Omental fat pad (tissue), 4 donors: ENCODE data around the gene CABLES2. TPM values are rescaled to one million over a fixed set of nuclear protein-coding genes. Genes with fewer than 3 reads are reported as not detected.

Experiments used
- ATAC-seq: fragments of 150-250 bp; one replicate; pipeline ENCODE4 v1.9.1; 2016; ENCODE audit warnings: mild to moderate bottlenecking, moderate library complexity; ENCODE audit not compliant: low FRiP score
- DNase-seq: peaks from one replicate; pipeline ENCODE4 v3.0.0-alpha.2; 2019; ENCODE audit warnings: low spot score
- total RNA-seq, 4 donors: library from RNA; depleted of rRNA; stranded (reverse); fragments of >200 nt; gene quantifications; one replicate each; pipeline ENCODE4 v1.1.0, GENCODE V29; 2016
- TF ChIP-seq, protein P1 (sequence below), 3 donors: fragments of 450-650 bp; IDR thresholded peaks; one replicate each; pipeline ENCODE4 v1.5.1; 2016 to 2017; ENCODE audit warnings: antibody characterized with exemption in 3 of 3, mild to moderate bottlenecking in 3 of 3, moderate library complexity in 2 of 3

Gene CABLES2
- total RNA-seq, 4 donors from 2014 or later: 1.5 to 2.8 (median 2.5) TPM

DNA sequence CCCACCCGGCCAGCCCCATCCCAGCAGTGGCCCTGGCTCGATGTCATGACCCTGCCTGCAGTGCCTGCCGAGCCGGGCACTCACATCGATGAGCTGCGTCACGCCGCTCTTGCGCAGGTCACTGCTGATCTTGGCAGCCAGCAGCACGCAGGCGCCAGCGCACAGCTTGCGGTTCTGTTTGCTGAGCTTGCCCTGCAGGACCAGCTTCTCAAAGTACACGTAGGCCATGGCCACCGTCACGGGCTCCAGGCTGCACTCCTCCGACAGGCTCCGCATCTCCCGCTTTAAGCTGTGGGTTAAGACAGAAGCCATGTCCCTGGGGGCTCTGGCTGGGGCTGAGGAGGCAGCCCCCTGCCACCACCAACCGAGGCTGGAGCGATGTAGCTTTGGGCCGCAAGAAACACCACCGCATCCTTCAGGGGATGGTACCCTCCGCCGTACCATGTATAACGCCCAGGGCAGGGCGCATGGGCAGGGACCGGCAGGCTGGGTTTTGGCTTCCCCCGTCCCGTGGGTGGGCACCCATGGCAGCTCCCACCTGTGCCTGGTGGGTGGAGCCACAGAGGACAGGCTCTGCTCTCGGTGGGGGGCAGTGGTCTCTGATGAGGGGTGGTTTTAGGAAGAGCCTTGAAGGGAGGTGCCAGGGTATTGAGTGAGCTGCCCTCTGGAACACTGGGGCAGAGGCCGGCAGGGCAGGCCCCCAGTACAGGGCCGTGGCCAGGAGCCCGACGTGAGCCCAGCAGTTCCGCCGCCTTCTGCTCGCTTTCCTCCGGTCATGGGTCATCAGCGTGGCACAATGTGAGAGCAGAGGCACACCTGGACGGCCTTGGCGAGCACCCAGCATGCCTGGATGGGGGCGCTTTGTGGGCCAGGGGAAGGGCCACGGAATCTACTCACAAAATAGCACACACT, 15.7 kb downstream of the CABLES2 start:
- DNase-seq: no peak
- ATAC-seq: no peak
- TF ChIP-seq, protein P1, sequence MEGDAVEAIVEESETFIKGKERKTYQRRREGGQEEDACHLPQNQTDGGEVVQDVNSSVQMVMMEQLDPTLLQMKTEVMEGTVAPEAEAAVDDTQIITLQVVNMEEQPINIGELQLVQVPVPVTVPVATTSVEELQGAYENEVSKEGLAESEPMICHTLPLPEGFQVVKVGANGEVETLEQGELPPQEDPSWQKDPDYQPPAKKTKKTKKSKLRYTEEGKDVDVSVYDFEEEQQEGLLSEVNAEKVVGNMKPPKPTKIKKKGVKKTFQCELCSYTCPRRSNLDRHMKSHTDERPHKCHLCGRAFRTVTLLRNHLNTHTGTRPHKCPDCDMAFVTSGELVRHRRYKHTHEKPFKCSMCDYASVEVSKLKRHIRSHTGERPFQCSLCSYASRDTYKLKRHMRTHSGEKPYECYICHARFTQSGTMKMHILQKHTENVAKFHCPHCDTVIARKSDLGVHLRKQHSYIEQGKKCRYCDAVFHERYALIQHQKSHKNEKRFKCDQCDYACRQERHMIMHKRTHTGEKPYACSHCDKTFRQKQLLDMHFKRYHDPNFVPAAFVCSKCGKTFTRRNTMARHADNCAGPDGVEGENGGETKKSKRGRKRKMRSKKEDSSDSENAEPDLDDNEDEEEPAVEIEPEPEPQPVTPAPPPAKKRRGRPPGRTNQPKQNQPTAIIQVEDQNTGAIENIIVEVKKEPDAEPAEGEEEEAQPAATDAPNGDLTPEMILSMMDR (IDR thresholded peaks at IDR 0.05): no peak

DNA sequence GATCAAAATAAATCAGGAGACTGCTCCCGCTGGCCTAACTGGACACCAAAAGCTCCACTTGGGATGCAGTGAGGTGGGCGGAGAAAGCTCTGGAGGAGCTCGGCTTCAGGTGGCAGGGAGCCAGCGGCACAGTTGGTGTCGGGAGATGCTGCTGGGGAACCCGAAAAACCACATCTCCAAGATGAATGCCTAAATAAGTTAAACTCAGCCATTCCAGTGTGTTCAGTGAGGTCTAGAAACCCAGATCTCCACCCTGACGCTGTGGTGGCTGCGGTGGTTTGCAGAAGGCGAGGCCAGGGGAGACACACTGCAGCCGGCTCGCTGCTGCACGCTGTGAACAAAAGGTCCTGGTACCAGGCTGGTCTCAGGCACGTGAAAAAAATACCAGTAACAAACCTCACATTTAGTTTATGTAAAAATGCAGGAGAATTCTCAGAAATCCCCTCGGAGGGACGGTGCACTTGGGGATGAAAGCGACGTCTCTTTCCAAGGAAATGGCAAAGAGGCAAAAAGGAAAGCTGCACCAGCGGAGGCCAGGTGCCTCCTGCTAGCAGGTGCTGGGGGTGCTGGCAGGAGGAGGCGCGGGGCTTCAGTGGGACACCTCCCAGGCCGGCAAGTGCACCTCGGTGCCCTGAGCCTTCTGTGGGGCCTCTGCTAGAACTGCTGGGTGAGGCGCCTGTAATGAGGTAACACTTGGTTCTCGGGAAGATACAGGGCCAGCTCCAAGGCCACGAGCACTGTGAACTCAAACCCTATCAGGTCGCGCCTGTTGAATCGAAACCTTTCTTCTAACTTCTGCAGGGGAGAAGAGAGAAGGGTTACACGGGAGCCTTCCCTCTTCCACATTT, 16.5 kb downstream of the CABLES2 start:
- no peak for ATAC-seq
- TF ChIP-seq, protein P1 (IDR thresholded peaks at IDR 0.05): no peak

DNA sequence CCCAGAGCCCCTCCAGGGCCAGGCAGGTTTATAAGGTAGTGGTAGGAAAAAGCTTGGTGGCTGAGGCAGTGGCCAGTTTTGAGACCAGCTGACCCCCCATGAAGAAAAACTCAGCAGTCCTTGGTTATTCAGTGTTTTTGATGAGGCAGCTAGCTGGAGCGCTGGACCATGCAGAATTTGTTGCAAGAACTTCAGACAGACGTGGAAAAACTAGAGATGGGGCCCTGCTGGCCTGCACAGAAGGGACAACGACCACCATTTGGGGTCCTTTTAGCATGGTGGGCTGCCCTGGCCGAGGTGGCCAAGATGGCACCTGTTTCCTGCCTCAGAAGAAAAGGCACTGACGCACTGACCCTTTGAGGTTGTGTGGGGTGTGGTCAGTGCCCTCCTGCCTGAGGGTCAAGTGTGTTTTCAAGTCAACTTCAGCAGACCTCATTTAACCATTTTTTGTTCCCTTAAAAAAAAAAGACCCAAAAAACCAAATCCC, 17.4 kb downstream of the CABLES2 start:
- TF ChIP-seq, protein P1 (IDR thresholded peaks at IDR 0.05): no peak
- no peak for ATAC-seq
- DNase-seq: no peak

More for the DNA sequence above, 16.5 kb downstream of the CABLES2 start:
- no peak for DNase-seq

DNA sequence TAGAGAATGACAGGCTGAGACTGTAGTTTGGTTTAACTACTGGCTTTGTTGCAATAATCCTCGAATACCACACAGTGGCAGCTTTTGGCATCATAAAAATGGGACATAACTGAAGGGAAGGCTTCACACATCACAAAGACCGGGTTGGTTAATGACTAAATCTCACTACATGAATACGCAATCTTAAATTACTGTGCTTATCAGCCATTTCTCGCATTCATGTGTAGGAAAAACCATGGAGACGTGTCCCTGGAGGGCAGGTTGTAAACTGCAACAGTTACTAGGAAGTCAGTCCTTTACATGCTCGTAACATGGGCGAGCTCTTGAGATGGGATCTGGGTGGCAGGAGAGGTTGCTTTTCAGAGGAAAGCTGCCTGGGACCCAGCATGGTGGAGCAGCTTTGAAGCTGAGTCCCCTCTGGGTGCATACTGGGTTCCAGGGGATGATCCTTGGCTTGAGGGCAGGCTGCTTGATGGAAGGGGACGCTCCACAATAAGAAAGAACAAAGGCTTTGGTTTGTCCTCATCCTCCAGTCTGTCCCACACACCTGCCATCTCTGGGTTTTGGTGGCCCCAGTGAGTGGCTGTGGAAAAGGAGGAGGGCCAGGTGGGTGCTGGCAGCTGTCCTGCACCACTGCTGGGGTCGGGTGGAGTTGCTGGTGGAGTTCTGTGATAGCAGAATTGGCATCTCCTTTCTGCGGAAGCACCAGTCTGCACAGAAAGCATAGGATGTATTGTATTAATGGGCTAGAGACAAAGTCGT, 18.1 kb downstream of the CABLES2 start:
- TF ChIP-seq, protein P1 (IDR thresholded peaks at IDR 0.05): no peak
- ATAC-seq (no peak), DNase-seq (no peak)

DNA sequence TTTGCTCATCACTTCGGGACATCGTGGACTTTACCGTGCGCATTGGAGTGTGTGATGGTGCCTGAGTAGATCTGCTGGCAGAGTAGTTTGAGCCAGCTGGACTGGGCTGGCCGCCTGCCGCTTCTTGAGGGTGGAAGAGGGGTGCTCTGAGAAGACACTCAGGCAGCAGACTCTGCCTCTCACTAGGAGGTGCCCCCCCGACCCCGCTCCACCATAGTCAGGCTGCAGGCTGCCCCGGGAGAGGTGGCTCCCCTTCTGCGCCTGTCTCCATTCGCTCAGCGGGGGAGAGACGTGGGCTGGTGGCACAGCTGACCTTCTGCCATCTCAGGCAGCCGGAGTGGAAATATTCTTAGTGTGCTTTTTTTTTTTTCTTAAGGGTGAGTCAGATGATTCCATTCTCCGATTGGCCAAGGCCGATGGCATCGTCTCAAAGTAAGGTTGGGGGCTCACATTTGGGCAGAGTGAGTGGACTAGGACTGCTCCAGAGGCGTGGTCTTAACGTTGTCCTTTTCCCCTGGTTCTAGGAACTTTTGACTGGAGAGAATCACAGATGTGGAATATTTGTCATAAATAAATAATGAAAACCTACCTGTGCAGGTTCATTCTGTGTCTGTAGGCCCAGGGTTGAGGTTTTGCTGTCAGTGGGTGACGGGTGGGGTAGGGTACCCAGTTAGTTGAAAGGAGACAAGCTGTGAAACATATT, 19.0 kb downstream of the CABLES2 start:
- TF ChIP-seq, protein P1 (IDR thresholded peaks at IDR 0.05): no peak
- no peak for ATAC-seq
- DNase-seq: no peak
